Spleen (tissue), 11 donors: ENCODE data around the gene LYRM4. TPM values are rescaled to one million over a fixed set of nuclear protein-coding genes. Genes with fewer than 3 reads are reported as not detected.
A peak's percentile ranks its signal among the peaks of the same experiment; 100 is the strongest.

Experiments used
- DNase-seq: peaks from one replicate; pipeline ENCODE4 v3.0.0-alpha.2; 2020
- H3K27ac ChIP-seq, 8 donors: fragments of 200-600 bp; sonication (generic) in 7 of 8; 1 replicate in 4 of 8; 2 replicates in 4 of 8; pipeline versions ENCODE4 v1.5.0 to v1.8.0; 2016 to 2021; ENCODE audit warnings: inconsistent platforms in 4 of 8, mild to moderate bottlenecking in 4 of 8, moderate library complexity in 1 of 8
- H3K27me3 ChIP-seq, 7 donors: fragments of 200-600 bp; sonication (generic) in 6 of 7; replicated peaks in 1 of 7; 1 replicate in 4 of 7; 2 replicates in 3 of 7; pipeline versions ENCODE4 v1.5.0 to v1.8.0; 2016 to 2021; ENCODE audit warnings: inconsistent platforms in 3 of 7, mild to moderate bottlenecking in 1 of 7
- H3K36me3 ChIP-seq, 6 donors: fragments of 200-600 bp; sonication (generic) in 5 of 6; 1 replicate in 4 of 6; 2 replicates in 2 of 6; pipeline versions ENCODE4 v1.5.0 to v1.8.0; 2016 to 2021; ENCODE audit warnings: inconsistent platforms in 2 of 6
- H3K4me1 ChIP-seq, 6 donors: fragments of 200-600 bp; sonication (generic) in 5 of 6; 1 replicate in 3 of 6; 2 replicates in 3 of 6; pipeline versions ENCODE4 v1.5.0 to v1.8.0; 2016 to 2021; ENCODE audit warnings: inconsistent platforms in 3 of 6
- H3K4me3 ChIP-seq, 8 donors: fragments of 200-600 bp; sonication (generic) in 7 of 8; 1 replicate in 4 of 8; 2 replicates in 4 of 8; pipeline versions ENCODE4 v1.5.0 to v1.8.0; 2016 to 2021; ENCODE audit warnings: inconsistent platforms in 4 of 8, mild to moderate bottlenecking in 4 of 8, moderate library complexity in 2 of 8
- H3K9me3 ChIP-seq, 8 donors: fragments of 200-600 bp; sonication (generic) in 7 of 8; 1 replicate in 4 of 8; 2 replicates in 4 of 8; pipeline versions ENCODE4 v1.5.0 to v1.8.0; 2016 to 2021; ENCODE audit warnings: inconsistent platforms in 4 of 8
- POLR2A ChIP-seq, 3 donors: fragments of 450-650 bp; IDR thresholded peaks; one replicate each; pipeline ENCODE4 v1.5.1; 2017; ENCODE audit warnings: antibody characterized with exemption in 3 of 3, mild to moderate bottlenecking in 1 of 3
- POLR2AphosphoS5 ChIP-seq, 3 donors: sonication (generic); formaldehyde crosslinking; IDR thresholded peaks; one replicate each; pipeline ENCODE4 v1.5.1; 2017; ENCODE audit warnings: antibody characterized with exemption in 3 of 3
- WGBS, 5 donors: extraction: QIAGEN DNeasy Blood & Tissue Kit in 3 of 5; methylation state at CpG; one replicate each; pipeline versions ENCODE4 v1.1.5 to v1.1.7; 2013 to 2018; 5-methylcytosine and 5-hydroxymethylcytosine counted together
- intact Hi-C: fragments of 100-400 bp; cut with DNase I; formaldehyde crosslinking; loops from one replicate; pipeline ENCODE4 v1.15.0; 2023; ENCODE audit warnings: low total_unique reads
- polyA plus RNA-seq, 3 donors: library from polyadenylated mRNA; stranded (reverse); fragments of 200-250 nt; gene quantifications; one replicate each; pipeline ENCODE4 v1.2.1, GENCODE V29; 2013
- total RNA-seq, 7 donors: library from RNA; depleted of rRNA in 3 of 7; stranded (reverse); fragments of >200 nt in 3 of 7; fragmentation: NEBNext Ultra II Directional in 4 of 7; extraction: Animal tissue kit (Norgen Biotek cat#: 25700) in 4 of 7; gene quantifications; one replicate each; pipeline versions ENCODE4 v1.1.0 to v1.2.1, GENCODE V29; 2016 to 2021
- TF ChIP-seq, protein P1 (sequence below), 11 experiments: fragments of 200-600 bp in 7 of 11; fragments of 450-650 bp in 4 of 11; sonication (generic) in 4 of 11; IDR thresholded peaks in 8 of 11; conservative IDR thresholded peaks in 3 of 11; 1 replicate in 7 of 11; 2 replicates in 4 of 11; pipeline versions ENCODE4 v1.4.0 to v1.8.0; 2016 to 2021; ENCODE audit warnings: antibody characterized with exemption in 11 of 11, inconsistent platforms in 4 of 11, mild to moderate bottlenecking in 1 of 11
- donor health status: healthy with polysubstance abuse.
- donor health status: DM: no; HTN: no; CAD: no; lungs with moderate emphysema.
- donor health status: DM: no; HTN: no; CAD: no.
- donor health status: Bipolar disorder and iron deficiency.
- donor health status: healthy.
- donor health status: DM: no; HTN: no; CAD: no.
- donor health status: DM: yes; HTN: yes; CAD: no.

Gene LYRM4
- total and polyA plus RNA-seq, 10 donors: 32.1 to 58.1 (median 38.7) TPM

- H3K27ac ChIP-seq: no peak overlapping the region
- intact Hi-C loops: no loop called here
These were observed 45.6 kb downstream of the LYRM4 start for GRCh38 chr6:5215159-5215558.

GRCh38 chr6:5214570-5215052 is 46.1 kb downstream of the LYRM4 start:
- Histone ChIP-seq H3K9me3 (no peaks in the 10 kb centered on the region), H3K27me3 (no peaks in the 10 kb centered on the region), H3K27ac (no peak overlapping the region), H3K36me3 (peaks cover 0 to 20% (median 2%) of the 10 kb centered on the region in 6 donors), H3K4me1 (peaks cover 0 to 17% (median 7%) of the 10 kb centered on the region in 6 donors), H3K4me3 (no peak overlapping the region)
- intact Hi-C loops: no loop called here
- WGBS, 5 donors: 59 to 72% (median 70%) methylated on average over 10 of the region's 10 CpGs
- TF ChIP-seq, protein P1, sequence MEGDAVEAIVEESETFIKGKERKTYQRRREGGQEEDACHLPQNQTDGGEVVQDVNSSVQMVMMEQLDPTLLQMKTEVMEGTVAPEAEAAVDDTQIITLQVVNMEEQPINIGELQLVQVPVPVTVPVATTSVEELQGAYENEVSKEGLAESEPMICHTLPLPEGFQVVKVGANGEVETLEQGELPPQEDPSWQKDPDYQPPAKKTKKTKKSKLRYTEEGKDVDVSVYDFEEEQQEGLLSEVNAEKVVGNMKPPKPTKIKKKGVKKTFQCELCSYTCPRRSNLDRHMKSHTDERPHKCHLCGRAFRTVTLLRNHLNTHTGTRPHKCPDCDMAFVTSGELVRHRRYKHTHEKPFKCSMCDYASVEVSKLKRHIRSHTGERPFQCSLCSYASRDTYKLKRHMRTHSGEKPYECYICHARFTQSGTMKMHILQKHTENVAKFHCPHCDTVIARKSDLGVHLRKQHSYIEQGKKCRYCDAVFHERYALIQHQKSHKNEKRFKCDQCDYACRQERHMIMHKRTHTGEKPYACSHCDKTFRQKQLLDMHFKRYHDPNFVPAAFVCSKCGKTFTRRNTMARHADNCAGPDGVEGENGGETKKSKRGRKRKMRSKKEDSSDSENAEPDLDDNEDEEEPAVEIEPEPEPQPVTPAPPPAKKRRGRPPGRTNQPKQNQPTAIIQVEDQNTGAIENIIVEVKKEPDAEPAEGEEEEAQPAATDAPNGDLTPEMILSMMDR (IDR thresholded peaks at IDR 0.05 in 8 of 11, conservative IDR thresholded peaks at IDR 0.05 in 3 of 11): peak in 9 of 11 experiments; percentile 16 to 60 (median 53)
- no peak for TF ChIP-seq POLR2AphosphoS5 (IDR thresholded peaks at IDR 0.05)
- TF ChIP-seq POLR2A (IDR thresholded peaks at IDR 0.05): no peak
- no peak for DNase-seq

More at GRCh38 chr6:5215159-5215558, 45.6 kb downstream of the LYRM4 start:
- no peaks in the 10 kb centered on the region for H3K27me3 ChIP-seq
- WGBS, 5 donors: 92 to 98% (median 96%) methylated on average over 2 of the region's 2 CpGs
- H3K4me1 ChIP-seq: peaks cover 0 to 17% (median 7%) of the 10 kb centered on the region in 6 donors
- peaks cover 0 to 20% (median 2%) of the 10 kb centered on the region in 6 donors for H3K36me3 ChIP-seq
- H3K9me3 ChIP-seq: no peaks in the 10 kb centered on the region
- TF ChIP-seq, protein P1 (IDR thresholded peaks at IDR 0.05 in 8 of 11, conservative IDR thresholded peaks at IDR 0.05 in 3 of 11): no peak
- DNase-seq: no peak
- no peak overlapping the region for H3K4me3 ChIP-seq

DNA sequence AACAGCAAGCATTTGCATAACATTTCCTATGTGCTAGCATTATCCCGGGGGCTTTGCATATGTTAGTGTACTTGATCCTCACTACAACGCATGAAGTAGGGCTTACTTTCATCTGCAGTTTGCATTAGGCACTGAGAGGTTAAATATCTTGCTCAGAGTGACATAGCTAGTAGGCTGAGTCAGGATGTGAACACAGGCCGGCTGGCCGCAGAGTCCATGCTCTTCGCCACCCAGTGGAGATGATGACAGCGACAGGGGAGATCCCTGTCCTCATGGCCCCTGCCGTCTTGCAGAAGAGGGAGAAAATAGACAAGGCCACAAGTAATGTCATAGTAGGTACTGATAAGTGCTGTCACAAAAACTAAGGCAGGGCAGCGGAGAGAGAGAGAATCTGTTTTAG is 46.9 kb downstream of the LYRM4 start:
- Histone ChIP-seq H3K4me1 (peaks cover 0 to 17% (median 7%) of the 10 kb centered on the region in 6 donors), H3K36me3 (peaks cover 0 to 20% (median 2%) of the 10 kb centered on the region in 6 donors), H3K9me3 (no peaks in the 10 kb centered on the region), H3K4me3 (no peak overlapping the region), H3K27ac (no peak overlapping the region), H3K27me3 (no peaks in the 10 kb centered on the region)
- no peak for DNase-seq
- TF ChIP-seq, protein P1 (IDR thresholded peaks at IDR 0.05 in 8 of 11, conservative IDR thresholded peaks at IDR 0.05 in 3 of 11): peak in 1 of 11 experiments; percentile 16
- no peak for TF ChIP-seq POLR2A (IDR thresholded peaks at IDR 0.05)
- TF ChIP-seq POLR2AphosphoS5 (IDR thresholded peaks at IDR 0.05): no peak
- WGBS, 5 donors: 81 to 98% (median 87%) methylated on average over 8 of the region's 8 CpGs
- intact Hi-C loops: no loop called here

DNA sequence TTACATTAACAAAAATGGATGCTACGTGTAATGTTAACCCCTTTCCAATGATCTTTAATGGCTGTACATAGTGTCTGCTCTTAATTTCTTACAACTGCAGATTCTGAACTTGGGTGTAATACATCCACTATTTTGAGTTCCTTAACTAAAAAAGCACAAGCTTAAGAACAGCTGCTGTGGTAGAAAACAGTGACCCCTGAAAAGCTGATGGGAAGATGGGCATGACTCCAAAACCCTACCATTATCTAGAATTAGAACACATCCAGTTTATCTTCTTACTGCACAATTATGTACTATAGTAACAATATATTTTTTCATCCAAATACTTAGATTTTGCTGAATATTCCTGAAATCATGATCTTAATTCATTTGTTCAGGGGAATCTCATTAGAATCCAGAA is 49.3 kb downstream of the LYRM4 start:
- H3K27ac ChIP-seq: no peak overlapping the region
- TF ChIP-seq POLR2AphosphoS5 (IDR thresholded peaks at IDR 0.05) (no peak), POLR2A (IDR thresholded peaks at IDR 0.05) (no peak)
- TF ChIP-seq, protein P1 (IDR thresholded peaks at IDR 0.05 in 8 of 11, conservative IDR thresholded peaks at IDR 0.05 in 3 of 11): no peak
- no peak overlapping the region for H3K4me3 ChIP-seq
- peaks cover 0 to 20% (median 2%) of the 10 kb centered on the region in 6 donors for H3K36me3 ChIP-seq
- no peaks in the 10 kb centered on the region for H3K27me3 ChIP-seq
- H3K9me3 ChIP-seq: no peaks in the 10 kb centered on the region
- peaks cover 0 to 34% (median 10%) of the 10 kb centered on the region in 6 donors for H3K4me1 ChIP-seq
- 87 to 98% (median 91%) methylated on average over 1 of the region's 1 CpG for WGBS, 5 donors
- no peak for DNase-seq
- intact Hi-C loops: no loop called here
